ENCODE data around the gene KLK8.
"Not testable (repeated sequence)": the region's sequence is repeated elsewhere in the genome, so short reads cannot be mapped to it uniquely, and the experiment has no call there.

Gene KLK8

DNA sequence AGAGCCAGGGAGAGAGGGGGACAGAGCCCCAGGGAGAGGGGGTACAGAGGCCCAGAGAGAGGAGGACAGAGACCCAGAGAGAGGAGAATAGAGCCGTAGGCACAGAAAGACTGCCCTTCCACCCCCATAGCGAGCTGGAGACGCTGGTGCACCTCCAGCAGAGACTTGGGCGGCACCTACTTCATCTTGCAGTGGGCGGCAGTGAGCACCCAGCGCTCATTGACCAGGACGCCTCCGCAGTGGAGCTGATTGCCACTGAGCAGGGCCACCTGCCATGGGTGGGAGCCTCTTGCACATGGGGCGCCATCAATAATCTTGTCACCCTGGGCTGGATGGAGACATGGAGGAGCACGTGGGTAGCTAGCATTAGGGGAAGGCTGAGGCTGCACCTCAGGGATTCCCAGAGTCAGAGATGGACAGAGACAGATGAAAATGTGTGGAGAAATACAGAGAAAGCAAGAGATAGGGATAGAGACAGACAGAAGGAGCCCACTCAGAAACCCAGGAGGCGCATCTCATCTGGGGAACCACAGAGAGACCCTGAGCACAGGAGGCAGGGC lies 19.7 kb downstream of the KLK8 start:
- no peak for DNase-seq

DNA sequence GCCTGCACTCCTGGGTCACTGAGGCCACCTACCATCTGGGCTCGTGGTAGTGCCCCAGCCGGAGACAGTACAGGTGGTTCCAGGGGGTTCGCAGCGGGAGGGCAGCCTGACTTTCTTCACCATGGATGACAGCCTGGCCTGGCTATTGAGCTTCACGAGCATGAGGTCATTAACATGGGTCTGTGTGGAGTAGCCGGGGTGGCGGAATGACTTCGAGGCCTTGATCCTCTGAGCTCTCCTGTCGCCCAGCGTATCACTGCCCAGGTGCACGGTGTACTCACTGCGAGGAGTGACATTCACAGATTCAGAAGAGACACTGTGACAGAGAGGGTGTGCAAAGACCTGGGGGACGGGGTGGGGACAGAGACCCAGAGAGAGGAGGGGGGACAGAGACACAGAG lies 21.2 kb downstream of the KLK8 start:
- DNase-seq: no peak

DNA sequence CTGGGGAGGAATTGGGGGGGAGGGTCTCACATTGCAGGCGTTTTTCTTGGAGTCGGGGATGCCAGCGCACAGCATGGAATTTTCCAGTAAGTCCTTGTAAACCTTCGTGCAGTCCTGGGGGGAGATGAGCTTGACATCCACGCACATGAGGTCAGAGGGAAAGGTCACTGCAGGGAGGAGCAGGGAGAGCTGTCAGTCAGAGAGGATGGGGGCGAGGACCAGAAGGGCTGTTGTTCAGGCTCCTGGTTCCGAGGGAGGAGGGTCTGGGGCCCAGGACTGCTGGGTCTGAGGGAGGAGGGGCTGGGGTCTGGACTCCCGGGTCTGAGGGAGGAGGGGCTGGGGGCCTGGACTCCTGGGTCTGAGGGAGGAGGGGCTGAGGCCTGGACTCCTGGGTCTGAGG lies 21.6 kb downstream of the KLK8 start:
- DNase-seq: no peak

DNA sequence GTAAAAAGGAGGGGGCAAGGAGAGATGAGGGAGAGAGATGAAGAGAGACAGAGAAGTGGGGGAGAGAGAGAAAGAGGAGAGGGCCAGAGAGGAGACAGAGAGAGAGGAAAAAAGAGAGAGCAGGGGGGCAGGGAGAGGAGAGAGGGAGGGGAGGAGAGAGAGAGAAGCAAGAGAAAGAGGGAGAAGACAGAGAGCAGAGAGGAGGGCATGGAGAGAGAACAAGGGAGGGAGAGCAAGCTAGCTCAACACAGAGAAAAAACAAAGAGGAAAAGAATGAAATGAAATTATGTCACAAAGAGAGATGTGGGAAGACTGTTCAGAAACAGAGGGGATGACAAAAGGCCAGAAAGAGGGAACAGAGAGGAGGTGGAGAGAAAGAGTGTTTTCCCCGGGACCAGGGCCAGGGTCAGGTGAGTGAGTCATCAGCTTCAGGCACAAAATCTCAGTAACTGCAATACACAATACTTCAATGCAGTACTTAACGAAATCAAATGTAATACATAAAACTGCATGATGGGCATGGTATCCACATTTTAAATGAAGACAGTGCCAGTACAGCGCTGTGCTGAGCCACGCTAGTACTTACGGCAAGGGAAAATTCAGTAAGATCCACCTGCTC lies 22.5 kb downstream of the KLK8 start:
- DNase-seq: no peak

DNA sequence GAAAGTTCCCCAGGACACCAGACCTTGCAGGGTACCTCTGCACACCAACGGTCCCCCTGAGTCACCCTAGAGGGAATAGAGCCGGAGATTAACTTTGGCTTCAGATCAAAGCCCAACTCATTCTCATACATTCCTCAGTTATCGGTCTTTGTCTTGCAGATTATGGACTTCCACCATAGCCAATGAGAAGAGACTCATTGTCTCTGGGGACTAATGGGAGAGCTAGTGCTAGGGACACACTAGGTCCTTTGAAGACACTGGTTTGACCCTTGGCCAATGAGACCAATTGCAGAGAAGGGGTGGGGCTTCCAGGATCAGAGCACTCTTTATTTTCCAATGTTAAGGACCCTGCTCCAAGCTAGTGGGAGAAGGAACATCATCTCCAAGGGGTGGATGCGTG lies 23.8 kb downstream of the KLK8 start:
- DNase-seq: no peak

DNA sequence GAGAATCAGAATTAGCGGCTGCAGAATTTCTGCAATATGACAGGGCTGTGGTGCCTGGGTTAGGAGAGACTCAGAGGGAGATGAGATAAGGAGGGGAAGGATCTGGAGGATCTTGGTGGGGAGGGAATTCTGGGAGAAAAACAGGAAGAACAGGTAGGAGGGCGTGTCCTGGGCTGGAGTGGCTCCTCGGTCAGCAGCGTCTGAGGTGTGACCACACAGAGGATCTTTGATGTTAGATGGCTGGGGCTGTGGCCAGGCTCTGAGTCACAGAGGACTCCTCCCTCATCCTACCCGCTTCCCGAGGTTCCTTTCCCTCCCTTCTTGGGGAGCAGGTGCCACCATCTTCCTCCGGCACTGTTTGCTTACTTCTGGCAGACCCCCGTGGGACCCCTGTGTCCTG lies 25.6 kb downstream of the KLK8 start:
- no peak for DNase-seq

DNA sequence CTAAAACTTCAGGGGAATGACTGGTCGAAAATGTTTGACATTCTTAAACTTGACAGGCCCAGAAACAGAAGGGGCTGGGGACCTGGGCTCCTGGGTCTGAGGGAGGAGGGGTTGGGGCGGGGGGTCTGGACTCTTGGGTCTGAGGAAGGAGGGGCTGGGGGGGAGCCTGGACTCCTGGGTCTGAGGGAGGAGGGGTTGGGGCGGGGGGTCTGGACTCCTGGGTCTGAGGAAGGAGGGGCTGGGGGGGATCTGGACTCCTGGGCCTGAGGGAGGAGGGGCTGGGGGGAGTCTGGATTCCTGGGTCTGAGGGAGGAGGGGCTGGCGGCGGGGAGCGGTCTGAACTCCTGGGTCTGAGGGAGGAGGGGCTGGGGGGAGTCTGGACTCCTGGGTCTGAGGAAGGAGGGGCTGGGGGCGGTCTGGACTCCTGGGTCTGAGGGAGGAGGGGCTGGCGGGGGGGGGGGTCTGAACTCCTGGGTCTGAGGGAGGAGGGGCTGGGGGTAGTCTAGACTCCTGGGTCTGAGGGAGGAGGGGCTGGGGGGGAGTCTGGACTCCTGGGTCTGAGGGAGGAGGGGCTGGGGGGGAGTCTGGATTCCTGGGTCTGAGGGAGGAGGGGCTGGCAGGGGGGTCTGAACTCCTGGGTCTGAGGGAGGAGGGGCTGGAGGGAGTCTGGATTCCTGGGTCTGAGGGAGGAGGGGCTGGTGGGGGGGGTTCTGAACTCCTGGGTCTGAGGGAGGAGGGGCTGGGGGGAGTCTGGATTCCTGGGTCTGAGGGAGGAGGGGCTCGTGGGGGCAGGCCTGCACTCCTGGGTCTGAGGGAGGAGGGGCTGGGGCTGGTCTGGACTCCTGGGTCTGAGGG lies 26.5 kb downstream of the KLK8 start:
- DNase-seq: no peak

DNA sequence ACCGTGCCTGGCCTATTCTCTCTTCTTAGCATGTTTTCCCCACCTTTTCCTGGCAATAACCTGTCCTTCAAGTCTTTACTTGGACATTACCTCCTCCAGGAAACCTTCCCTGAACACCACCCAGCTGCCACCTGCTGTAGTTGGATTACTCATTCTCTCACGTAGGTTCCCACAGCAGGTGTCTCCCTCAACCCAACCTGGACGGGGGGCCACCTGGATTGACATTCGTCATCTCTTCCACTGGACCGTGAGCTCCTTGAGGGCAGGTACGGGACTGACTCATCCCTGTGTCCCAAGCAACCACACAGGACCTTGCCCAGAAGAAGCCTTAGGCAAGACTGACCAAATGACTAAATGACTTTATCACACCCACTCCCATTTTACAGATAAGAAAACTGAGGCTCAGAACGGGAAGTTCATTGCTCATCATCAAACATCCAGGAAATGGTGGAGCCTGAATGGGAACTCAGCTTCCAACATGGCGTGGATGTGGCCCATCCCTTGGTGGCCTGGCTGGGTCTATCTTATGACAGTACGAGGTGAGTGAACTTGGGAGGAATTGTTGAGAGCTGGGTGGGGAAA lies 28.5 kb downstream of the KLK8 start:
- no peak for DNase-seq

DNA sequence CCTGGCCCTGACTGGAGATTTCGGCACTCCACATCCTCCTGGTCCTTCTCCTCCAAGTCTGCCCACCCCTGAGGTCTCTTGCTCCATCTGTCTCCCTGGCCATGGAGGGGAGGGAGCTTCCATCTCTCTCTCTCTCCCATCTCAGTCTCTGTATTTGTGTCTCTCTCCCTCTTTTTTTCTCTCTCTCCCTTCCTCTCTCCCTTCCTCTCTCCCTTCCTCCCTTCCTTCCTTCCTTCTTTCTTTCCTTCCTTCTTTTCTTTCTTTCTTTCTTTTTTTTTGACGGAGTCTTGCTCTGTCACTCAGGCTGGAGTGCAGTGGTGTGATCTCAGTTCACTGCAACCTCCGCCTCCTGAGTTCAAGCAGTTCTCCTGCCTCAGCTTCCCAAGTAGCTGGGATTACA lies 31.6 kb downstream of the KLK8 start:
- DNase-seq: not testable (repeated sequence)

DNA sequence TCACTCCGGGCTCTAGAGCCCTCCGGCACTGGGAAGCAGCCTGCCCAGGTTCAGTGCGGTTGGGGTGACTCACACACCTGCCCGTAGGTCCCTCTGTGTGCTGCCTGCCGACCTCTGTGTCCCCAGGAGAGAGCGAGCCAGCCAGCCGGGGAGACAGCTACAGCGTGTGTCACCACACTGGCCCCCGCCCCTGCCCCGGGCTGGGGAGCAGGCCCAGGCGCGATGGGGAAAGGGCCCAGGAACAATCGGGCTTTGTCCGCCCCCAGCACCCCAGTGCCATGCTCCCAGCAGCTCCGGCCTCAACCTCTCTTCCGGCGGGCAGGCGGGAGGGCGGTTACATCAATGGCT lies 32.0 kb downstream of the KLK8 start, which contains the start of gene KLK6:
KLK6 (minus strand) TSS at position 179 of the 348 bp plus-strand sequence. CDS start 1,487 bp downstream, outside the sequence.
- no peak for DNase-seq

DNA sequence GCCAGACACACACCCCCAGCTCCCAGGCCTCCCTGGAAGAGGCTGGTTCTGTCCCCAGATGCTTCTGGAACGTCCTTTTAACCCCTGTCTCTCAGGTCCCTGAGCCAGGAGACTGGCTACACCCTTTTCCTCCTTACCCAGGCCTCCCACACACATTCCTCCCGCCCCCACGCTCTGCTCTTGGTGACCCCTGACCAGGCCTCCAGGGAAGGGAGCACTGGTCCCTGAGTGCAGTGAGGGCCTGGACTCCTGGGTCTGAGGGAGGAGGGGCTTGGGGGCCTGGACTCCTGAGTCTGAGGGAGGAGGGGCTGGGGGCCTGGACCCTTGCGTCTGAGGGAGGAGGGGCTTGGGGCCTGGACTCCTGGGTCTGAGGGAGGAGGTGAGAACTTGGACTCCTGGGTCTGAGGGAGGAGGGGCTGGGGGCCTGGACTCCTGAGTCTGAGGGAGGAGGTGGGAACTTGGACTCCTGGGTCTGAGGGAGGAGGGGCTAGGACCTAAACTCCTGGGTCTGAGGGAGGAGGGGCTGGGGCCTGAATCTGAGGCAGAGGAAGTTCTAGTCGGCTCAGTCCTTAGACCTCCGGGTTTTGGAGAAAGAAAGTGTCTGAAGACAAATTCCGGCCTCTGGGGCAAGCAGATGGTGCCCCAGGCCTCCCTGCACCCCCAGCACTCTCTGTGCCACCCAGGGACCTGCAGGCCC lies 32.5 kb downstream of the KLK8 start:
- no peak for DNase-seq

DNA sequence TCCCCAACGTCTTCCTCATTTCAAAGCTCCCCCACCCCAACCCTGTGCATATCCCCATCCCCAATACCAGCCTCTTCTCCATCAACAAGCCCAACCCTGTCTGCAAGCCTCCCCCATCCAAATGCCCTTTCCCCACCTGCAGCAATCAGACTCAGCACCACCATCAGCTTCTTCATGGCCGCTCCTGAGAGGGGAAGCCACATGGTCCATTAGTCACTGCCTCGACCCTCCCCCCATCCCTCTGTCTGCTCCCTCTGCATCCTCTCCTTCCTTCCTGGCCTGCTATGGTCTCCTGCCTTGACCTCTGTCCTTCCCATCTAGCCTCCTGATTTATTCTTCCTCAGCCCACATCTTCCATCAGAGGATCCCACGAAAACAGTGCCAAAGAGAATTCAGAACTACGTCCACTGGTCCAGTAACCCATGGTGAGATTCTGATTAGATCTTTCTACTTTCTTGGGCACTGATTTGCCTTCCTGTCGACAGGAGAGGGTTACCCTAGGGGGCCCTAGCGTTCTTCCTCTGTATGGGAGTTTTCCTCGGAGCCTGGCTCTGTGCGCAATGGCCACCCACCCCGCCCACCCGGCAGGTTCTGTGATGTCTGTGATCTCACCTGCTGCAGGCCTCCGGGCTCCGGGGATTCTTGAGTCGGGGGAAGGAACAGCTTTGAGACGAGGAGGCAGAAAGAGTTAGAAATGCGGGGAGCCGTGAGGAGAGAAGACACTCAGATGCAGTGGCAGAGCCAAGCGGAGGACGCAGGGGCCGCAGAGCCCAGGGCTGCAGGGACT lies 33.3 kb downstream of the KLK8 start:
- no peak for DNase-seq

DNA sequence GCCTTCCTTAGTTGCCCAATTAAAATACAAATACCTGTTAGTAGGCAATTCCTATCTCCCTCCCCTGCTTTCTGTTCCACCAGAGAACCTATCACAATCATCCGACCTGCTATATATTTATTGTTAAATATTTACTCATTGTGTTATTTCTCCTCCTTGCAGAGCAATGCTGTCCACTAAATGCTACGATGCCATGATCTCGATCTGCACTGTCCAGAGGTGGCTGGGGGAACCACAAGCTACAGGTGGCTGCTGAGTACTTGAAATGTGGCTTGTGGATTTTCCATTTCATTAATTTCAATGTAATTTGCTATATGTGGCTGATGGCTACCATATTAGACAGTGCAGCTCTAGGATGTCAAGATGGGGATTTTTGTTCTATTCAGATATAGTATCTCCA lies 37.1 kb downstream of the KLK8 start:
- DNase-seq: no peak

DNA sequence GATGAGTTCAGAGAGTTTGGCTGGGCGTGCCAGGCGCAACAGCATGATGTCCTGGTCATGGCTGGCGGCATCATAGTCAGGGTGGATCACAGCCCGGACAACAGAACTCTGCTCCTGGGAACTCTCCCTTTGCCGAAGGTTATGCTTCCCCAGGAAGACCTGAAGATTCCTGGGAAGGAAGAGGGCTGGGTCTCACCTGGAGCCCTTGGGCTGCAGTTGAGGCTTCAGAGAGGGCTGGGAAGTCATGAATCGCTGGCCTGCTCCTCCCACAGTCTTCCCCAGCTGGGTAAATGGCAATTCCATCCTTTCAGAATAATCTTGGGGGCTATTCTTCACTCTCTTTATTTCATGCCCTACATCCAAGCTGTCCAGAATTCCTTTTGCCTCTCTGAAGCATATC lies 38.0 kb downstream of the KLK8 start:
- DNase-seq: no peak

DNA sequence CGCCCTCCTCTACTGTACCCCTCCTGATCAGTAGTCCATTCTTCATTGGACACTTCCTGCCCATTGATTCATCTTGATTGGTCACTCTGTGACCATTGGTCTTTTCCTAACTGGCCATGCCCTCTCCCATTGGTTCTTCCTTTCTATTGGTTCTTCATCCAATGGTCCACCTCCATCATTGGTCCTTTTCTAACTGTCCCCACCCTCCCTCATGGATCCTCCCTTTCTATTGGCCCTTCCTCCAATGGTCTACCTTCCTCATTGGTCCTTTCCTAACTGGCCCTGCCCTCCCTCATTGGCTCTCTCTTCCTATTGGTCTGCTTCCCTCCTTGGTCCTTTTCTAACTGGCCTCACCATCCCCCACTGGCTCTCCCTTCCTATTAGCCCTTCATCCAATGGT lies 39.2 kb downstream of the KLK8 start:
- no peak for DNase-seq

DNA sequence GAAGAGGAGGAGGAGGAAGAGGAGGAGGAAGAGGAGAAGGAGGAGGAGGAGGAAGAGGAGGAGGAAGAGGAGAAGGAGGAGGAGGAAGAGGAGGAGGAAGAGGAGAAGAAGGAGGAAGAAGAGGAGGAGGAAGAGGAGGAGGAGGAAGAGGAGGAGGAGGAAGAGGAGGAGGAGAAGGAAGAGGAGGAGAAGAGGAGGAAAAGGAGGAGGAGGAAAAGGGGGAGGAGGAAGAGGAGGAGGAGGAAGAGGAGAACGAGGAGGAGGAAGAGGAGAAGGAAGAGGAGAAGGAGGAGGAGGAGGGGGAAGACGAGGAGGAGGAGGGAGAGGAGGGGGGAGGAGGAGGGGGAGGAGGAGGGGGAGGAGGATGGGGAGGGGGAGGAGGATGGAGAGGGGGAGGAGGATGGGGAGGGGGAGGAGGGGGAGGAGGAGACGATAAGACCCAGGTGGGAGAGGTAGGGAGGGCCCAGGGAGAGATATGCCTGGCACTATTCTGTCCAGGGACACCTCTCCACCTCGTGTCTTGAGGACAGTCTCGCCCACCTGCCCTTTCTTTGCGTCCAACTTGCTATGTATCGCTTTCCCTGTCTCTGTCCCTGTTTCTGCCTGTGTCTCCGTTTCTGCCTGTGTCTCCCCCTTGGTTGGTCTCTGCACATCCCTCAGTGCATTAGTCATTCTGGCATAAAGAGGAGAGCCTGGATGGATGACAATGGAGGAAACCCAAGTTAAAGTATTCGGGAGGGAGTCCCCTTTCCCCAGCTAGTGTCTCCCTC lies 41.5 kb downstream of the KLK8 start:
- DNase-seq: no peak

DNA sequence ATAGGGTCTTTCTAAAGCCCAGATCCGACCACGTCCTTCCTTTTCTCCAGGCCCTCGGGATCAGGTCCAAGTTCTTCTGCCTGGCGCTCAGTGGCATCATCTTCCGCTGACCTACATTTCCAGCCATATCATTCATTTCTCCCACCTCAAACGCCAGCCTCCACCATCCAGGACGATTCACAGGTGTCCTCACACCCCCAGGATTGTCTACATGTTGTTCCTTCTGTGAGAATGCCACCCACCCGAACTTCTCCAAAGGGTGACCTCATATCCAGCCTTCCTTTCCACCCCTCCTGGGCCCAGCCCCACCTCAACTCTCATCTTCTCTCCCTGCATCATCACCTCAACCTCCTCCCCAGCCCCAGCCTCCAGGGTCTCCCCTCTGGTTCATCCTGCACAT lies 43.8 kb downstream of the KLK8 start:
- no peak for DNase-seq

DNA sequence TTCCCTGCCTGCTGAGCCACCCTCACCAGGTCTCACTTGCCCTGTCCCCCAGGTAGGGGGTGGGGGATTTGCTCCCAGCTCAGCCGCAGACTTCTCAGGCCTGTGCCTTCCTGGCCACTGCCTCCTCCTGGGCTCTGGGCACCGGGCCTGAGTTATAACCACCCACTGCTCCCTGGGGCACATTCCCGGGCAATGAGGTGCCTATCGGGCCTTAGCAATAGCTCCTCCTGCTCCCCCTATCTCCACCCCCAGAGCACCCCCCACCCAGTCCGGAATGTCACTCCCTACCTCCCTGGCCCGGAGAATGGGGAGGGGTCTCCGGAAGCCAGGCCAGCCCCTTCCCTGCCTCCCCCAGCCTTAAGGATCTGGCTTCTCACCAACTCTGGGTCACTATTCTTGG lies 48.5 kb downstream of the KLK8 start, which contains the start of gene KLK5:
KLK5 (minus strand) TSS at position 129 of the 400 bp plus-strand sequence. CDS start 381 bp downstream, outside the sequence.
- DNase-seq: no peak

DNA sequence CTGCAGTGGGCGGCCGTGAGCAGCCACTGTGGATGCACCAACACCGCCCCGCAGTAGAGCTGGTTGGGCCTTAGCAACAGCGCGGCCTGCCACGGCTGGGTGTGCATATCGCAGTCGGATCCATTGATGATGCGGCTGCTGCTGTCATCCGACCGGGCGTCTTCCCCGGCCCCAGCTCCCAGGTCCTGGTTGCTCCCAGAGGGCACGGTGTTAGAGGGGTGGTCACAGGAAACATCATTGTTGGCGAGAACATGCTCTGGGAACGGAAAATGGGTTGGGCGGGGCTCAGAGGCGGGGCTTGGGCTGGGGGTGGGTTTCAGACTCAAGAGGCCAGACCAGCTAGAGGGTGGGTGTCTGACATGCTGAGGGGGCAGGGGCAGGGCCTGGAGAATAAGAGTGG lies 51.5 kb downstream of the KLK8 start:
- DNase-seq: no peak

DNA sequence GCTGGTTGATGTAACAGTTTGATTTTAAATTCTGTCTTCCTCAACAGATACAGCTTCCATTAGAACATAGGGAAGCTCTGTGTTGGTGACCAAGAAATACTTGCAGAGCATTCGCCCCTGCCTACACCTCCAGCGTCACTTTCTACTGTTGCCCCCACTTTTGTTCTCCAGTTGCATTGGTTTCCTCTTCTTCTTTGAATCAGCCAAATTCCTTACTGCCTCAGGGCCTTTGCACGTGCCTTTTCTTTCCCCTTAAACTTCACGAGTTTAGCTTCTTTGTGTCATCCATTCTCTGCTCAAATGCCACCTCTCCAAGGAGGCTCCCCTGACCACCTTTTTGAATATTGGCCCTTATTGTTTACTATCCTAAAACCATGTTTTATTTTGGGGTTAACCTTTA lies 54.3 kb downstream of the KLK8 start:
- DNase-seq: no peak

Data from central memory CD4-positive, alpha-beta T cell (primary cell).